ENCODE results near the gene GHDC. TPM values are rescaled to one million over a fixed set of nuclear protein-coding genes. Genes with fewer than 3 reads are reported as not detected.
A peak's percentile ranks its signal among the peaks of the same experiment; 100 is the strongest.

GHDC gene
- total and polyA plus RNA-seq, 2 of the 8 experiments (the other 6 are each of a cell fraction or from before 2014, with no cell fraction given) = 7.4 to 8.1 TPM

DNA sequence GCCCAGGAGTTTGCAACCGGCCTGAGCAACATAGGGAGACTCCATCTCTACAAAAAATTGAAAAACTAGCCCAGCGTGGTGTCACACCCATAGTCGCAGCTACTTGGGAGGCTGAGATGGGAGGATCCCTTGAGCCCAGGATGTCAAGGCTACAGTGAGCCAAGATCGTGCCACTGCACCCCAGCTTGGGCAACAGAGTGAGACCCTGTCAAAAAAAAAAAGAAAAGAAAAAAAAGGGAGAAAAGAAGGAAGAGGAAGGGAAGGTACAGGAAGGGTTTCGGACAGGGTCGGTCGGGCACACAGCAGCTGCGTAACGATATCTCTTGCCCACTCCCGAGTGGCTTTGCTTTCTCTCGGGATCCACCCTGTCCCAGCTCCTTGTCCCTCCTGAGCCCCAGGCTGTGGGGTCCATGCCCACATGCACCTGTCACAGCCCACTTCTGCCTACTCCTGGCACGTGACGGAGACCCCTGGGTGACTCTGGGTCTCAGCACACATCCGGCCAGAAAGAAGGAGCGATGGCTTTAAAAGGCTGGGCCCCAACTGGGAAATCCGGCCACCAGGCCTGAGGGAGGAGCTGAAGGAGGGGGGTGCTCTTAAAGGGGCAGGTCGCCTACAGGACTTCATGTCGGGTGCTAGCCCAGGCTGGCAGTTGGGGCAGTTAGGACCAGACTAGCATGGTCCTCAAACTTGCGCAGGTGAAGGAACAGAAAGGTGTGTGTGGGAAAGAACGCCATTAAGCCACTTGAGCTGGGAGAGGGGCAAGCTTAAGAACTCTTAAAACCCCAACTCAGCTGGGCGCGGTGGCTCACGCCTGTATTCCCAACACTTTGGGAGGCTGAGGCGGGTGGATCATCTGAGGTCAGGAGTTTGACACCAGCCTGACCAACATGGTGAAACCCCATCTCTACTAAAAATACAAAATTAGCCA, at the start of gene GHDC (continued):
- TF ChIP-seq KDM4A (IDR thresholded peaks at IDR 0.05; ENCODE audit: low read depth, low read length, severe bottlenecking) = no peak
- no peak for TF ChIP-seq RFX5 (IDR thresholded peaks at IDR 0.05; ENCODE audit: borderline replicate concordance, low read depth, low read length)
- no peak for TF ChIP-seq NANOG (IDR thresholded peaks at IDR 0.05; ENCODE audit: insufficient read depth, low read depth, low read length, poor library complexity, severe bottlenecking)
- TF ChIP-seq EGR1 (IDR thresholded peaks at IDR 0.05; ENCODE audit: borderline replicate concordance, low read depth, low read length) = no peak
- TF ChIP-seq, protein P1, sequence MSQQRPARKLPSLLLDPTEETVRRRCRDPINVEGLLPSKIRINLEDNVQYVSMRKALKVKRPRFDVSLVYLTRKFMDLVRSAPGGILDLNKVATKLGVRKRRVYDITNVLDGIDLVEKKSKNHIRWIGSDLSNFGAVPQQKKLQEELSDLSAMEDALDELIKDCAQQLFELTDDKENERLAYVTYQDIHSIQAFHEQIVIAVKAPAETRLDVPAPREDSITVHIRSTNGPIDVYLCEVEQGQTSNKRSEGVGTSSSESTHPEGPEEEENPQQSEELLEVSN (IDR thresholded peaks at IDR 0.05) = no peak
- TF ChIP-seq TEAD4 (IDR thresholded peaks at IDR 0.05; ENCODE audit: low read depth, low read length) = no peak
- TF ChIP-seq, protein P2, sequence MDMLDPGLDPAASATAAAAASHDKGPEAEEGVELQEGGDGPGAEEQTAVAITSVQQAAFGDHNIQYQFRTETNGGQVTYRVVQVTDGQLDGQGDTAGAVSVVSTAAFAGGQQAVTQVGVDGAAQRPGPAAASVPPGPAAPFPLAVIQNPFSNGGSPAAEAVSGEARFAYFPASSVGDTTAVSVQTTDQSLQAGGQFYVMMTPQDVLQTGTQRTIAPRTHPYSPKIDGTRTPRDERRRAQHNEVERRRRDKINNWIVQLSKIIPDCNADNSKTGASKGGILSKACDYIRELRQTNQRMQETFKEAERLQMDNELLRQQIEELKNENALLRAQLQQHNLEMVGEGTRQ (IDR thresholded peaks at IDR 0.05; ENCODE audit: low read length) = peak; percentile 61
- TF ChIP-seq ASH2L (IDR thresholded peaks at IDR 0.05; ENCODE audit: low read length) = no peak
- no peak for TF ChIP-seq JUND (IDR thresholded peaks at IDR 0.05; ENCODE audit: low read length)
- TF ChIP-seq RBBP5 (IDR thresholded peaks at IDR 0.05; ENCODE audit: borderline replicate concordance, low read depth, low read length) = no peak
- TF ChIP-seq BRCA1 (IDR thresholded peaks at IDR 0.05; ENCODE audit: low read depth, low read length) = no peak
- TF ChIP-seq HDAC6 (IDR thresholded peaks at IDR 0.05; ENCODE audit: low read depth, low read length) = no peak
- no peak for TF ChIP-seq SP4 (IDR thresholded peaks at IDR 0.05; ENCODE audit: low read length)
- no peak; a peak in 1 of 4 replicates for TF ChIP-seq HDAC2 (IDR thresholded peaks at IDR 0.05; ENCODE audit: borderline replicate concordance in 1 of 2, low read depth in 2 of 2, low read length in 2 of 2)
- no peak for TF ChIP-seq BACH1 (IDR thresholded peaks at IDR 0.05; ENCODE audit: low read length)
- TF ChIP-seq POLR2AphosphoS5 (IDR thresholded peaks at IDR 0.05; ENCODE audit: low read depth, low read length) = no peak
- TF ChIP-seq SP2 (IDR thresholded peaks at IDR 0.05; ENCODE audit: low read length) = no peak
- 0 out of 2 replicates have a peak, but pooled peaks have one; percentile 35 for TF ChIP-seq TBP (IDR thresholded peaks at IDR 0.05; ENCODE audit: low read depth, low read length)
- TF ChIP-seq, protein P3, sequence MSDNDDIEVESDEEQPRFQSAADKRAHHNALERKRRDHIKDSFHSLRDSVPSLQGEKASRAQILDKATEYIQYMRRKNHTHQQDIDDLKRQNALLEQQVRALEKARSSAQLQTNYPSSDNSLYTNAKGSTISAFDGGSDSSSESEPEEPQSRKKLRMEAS (IDR thresholded peaks at IDR 0.05) = peak; percentile 75
- TF ChIP-seq SIRT6 (IDR thresholded peaks at IDR 0.05; ENCODE audit: low read length) = no peak
- no peak for TF ChIP-seq ZNF274 (IDR thresholded peaks at IDR 0.05; ENCODE audit: borderline replicate concordance, extremely low read depth, low read length)
- no peak for TF ChIP-seq PHF8 (conservative IDR thresholded peaks at IDR 0.05; ENCODE audit: low read depth, low read length)
